NOMO-1 treated with dmso at 0.1 percent for 144 hours (cell line): ENCODE data around the gene MUC2.
"Not testable (repeated sequence)": the region's sequence is repeated elsewhere in the genome, so short reads cannot be mapped to it uniquely, and the experiment has no call there.

Source experiments
- DNase-seq: peaks from one replicate; lab custom pipeline; 2025; ENCODE audit not compliant: unreplicated experiment; lab: John Stamatoyannopoulos, UW

MUC2 gene

DNA sequence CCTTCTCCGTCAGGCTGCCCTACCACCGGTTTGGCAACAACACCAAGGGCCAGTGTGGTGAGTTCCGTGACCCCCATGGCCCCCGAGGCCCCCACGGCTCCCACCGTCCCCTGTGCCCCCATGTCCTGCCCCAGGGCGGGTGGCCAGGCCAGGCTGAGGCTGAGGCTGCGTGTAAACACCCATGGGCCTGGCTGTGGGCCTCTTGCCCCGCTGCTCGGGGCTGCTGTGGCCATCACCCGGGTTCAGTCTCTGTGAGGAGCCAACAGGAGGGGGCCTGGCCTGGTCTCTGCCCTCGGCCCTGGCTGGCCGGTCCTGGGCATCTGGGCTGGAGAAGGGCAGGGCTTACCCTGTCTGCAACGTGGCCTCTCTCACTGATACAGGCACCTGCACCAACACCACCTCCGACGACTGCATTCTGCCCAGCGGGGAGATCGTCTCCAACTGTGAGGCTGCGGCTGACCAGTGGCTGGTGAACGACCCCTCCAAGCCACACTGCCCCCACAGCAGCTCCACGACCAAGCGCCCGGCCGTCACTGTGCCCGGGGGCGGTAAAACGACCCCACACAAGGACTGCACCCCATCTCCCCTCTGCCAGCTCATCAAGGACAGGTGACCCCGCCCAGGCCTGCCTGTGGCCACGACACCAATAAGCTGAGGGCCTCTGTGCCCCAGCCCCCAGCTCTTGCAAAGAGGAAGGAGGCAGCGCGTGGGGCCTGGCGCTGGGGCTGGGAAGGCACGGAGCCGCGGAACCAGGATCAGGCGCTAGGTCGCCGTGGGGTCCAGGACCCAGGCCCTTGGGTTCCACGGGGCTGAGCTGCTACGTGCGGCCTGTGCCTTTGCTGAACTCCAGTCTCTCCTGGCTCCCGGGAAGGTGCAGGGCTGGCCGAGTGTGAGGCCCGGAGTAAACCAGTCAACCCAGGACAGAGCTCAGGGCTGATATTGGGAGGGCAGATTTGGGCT is 29.0 kb downstream of the MUC2 start:
- DNase-seq, result no peak

- no peak for DNase-seq
Measured at GRCh38 chr11:1104411-1105182, 29.9 kb downstream of the MUC2 start.

- no peak for DNase-seq
Measured at GRCh38 chr11:1105183-1105565, 30.5 kb downstream of the MUC2 start.

DNA sequence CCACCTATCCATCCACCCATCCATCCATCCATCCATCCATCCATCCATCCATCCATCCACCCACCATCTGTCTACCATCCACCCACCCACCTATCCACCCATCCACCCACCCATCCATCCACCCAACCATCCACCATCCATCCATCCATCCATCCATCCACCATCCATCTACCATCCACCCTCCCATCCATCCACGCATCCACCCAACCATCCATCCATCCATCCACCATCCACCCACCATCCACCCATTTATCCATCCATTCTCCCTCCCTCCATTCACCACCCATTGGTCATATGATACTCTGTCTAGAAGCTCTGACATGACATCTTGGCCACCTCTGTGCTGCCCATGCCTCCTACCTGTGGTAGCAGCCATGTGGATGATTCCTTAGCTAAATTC is 31.7 kb downstream of the MUC2 start:
- DNase-seq, result no peak

DNA sequence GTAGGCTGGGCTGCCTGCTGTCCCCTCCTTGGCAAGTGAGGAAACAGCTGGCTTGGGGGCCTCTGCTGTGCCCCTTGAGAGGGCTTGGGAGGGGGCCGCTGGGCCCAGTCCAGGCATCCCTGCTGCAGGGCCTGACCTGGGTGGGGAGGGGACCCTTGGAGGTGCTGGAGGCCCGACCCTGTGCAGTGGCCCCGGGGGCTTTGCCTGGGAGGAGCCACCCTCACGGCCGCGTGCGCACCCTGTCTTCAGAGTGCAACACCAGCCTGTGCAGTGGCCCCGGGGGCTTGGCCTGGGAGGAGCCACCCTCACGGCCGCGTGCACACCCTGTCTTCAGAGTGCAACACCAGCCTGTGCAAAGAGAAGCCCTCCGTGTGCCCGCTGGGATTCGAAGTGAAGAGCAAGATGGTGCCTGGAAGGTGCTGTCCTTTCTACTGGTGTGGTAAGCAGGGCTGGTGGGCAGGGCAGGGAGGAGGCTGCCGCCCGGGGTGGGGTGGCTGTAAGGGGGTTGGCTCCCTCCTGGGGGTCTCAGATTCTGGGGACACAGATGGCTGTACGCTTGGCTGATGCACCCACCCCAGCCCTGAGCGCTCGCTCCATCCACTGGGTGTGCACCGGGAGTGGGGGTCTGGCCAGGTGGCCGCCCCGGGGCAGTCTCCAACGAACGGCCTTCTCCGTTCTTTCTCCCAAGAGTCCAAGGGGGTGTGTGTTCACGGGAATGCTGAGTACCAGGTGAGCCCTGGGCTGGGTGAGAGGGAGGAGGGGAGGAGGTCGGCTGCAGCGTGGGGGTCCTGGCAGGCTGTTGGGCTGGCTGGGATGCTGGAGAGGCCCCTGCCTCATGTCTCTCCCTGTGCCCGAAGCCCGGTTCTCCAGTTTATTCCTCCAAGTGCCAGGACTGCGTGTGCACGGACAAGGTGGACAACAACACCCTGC is 32.9 kb downstream of the MUC2 start:
- no peak for DNase-seq

DNA sequence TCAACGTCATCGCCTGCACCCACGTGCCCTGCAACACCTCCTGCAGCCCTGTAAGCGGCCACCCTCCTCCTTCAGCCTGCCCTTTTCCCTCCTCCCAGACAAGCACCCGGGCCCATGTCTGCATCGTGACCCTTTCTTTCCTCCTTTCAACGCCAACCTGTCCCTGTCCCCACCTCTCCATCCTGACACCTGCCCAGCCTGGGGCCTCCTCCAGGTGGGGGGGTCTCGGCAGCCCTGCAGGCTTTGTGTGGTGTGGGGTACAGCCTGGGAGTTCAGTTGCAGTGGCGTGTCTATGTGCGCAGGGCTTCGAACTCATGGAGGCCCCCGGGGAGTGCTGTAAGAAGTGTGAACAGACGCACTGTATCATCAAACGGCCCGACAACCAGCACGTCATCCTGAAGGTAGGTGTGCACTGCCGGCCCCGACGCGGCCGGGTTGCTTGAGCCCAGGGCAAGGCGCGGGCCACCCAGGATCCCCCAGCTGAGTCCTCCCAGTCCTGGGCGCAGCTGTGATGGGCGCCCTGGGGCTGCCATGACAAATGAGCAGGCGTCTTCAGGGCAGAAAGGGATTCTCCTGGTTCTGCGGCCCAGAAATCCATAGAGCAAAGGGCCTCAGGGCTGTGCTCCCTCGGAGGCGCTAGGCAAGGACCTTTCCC is 33.7 kb downstream of the MUC2 start:
- DNase-seq, result no peak

DNA sequence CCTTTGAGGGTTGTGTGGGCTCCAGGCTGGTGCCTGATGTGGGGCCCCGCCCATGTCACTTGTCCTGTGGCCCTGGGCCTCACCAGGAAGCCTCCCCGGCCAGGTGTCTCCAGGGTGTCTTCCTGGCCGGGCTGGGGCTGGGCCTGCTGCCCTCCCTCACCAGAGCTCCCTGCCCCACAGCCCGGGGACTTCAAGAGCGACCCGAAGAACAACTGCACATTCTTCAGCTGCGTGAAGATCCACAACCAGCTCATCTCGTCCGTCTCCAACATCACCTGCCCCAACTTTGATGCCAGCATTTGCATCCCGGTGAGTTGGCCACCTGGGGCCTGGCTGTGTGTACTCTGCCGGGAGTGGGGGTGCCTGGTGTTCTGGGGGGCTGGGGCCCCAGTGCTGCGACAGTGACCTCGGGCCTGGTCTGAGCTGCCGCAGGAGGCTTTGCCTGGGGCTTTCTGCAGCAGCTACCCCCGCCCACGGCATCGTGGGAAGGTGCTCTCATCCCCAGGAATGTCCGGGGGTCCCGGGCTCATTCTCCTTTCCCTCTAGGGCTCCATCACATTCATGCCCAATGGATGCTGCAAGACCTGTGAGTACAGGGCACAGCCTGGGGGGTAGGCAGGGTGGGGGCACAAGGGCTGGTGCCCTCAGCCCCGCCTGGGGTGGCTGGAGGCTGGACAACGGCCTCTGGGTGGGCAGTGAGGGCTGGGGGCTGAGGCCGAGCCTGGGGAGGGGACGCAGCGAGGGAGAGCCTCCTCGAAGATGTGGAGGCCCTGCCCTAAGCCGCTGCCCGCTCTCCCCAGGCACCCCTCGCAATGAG is 34.6 kb downstream of the MUC2 start:
- no peak for DNase-seq

GRCh38 chr11:1109918-1110705 is 35.4 kb downstream of the MUC2 start:
- no peak for DNase-seq

DNA sequence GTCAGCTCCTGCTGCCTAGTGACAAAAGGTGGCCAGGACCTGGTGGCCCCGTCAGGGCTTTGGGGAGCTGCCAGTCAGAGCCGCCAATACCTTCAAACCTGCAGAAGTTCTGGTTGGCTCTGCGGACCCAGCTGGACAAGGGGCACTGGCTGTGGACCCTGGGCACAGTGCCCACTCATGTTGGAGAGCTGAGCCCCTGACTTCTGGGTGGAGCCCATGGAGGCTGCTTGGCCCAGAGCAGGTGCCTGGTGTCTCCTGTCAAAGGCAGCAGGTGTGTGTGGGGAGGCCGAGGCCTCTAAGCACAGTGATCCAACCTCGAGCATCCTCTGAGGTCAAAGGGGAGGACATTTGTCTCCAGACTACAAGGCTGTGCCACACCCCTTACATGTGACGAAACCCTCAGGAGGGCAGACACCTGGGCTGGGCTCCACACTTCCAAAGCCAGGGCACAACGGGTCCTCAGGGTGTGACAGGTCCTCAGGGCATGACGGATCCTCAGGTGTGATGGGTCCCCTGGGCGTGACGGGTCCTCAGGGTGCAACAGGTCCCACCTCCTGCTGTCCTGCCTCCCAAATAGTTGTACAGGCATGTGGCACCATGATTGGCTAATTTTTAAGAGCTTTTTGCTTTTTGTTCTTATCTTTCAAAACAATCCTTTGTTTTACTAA is 37.0 kb downstream of the MUC2 start:
- no peak for DNase-seq

DNA sequence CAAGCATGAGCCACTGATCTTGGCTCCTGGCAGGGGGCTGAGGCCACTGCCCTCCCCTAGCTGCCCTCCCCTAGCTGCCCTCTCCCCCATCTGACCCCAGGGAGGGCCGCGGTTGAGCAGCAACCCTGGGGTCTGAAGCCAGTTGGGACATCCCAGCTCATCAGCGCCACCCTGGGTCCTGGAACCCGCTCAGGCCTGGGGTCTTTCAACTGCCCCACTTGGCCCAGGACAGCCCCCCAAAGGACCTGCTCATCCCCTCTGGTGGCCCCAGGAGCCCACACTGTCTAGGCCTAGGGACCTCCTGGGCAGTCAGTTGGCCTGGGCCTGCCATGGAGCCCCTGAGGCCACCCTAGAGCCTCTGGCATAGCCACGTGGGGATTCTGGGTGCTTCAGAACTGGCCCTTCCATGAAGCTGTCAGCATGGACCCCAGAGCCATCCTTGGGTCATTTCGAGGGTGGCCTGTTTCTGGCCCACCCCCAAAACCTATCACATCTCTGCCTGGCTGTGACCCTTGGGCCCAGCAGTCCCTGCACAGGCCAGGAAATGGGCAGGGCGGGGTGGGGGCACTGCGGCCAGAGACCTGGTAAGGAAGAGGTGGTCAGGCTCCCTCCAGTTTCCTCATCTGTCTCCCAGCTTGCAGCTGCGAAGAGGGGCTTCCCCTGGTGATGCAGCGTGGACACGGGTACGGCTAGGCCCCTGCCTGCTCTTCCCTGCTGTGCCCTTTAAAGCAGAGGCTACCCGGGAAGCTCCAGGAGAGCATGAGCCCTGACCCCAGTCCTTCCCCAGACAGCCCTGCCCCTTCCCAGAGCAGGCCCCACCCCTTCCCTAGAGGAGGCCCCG is 37.9 kb downstream of the MUC2 start:
- DNase-seq, result no peak

- no peak for DNase-seq
Measured at GRCh38 chr11:1113405-1114201, 38.9 kb downstream of the MUC2 start.

DNA sequence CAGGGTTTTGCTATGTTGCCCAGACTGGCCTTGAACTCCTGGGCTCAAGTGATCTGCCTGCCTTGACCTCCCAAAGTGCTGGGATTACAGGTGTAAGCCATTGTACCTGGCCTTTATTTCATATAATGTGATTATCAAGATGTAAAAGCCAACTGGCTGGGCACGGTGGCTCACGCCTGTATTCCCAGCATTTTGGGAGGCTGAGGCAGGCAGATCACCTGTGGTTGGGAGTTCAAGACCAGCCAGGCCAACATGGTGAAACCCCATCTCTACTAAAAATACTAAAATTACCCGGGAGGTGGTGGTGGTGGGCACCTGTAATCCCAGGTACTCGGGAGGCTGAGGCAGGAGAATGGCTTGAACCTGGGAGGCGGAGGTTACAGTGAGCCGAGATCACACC is 40.6 kb downstream of the MUC2 start:
- DNase-seq, result not testable (repeated sequence)

GRCh38 chr11:1116104-1116503 is 41.4 kb downstream of the MUC2 start:
- no peak for DNase-seq

DNA sequence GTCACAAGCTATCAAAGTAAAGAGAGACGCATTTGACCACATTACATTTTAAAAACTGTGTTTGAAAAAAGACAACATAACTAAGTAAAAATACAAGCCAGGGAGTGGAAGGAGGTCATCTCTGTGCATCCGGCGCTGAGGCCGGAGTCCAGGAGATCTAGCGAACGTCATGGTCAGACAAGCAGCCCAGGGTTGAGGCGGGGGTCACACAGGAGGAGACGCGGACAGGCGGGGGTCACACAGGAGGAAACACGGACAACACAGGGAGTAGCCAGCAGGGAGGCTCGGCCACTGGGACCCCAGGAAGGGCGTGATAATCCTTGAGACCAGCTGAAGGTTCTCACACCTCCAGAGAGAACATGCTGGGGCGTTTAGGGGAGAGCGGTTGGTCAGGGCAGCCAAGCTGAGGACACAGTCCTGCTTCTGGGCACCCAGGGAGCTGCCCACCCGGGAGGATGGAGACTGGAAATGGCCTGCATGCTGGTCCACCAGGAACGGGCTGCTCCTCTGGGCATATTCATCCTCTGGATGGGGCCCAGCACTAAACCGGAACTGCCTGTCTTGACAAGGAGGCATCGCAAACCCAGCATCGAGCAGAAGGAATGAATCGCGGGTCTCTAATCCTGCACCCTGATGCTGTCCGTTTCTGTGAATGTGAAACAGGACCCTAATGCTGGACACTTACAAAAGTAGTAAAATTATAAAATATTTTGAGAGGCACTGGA is 42.2 kb downstream of the MUC2 start:
- no peak for DNase-seq

DNA sequence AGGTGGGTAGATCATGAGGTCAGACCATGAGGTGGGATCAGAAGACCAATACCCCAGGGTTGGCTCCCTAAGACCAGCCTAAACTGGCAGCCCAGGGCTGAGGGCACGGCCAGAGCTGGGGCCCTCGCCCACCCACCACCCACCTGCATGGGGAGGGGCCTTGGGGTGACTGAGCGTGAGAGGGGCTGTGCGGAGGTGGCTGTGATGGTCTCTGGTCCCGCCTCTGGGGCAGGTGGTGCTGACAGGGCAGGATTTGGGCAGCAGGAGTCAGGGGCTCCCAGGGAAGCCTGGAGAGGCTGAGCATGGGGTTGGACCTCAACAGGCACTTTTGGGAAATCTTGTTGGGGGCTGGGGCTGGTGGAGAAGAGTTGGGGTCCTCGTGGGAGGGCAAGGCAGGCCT is 43.3 kb downstream of the MUC2 start:
- no peak for DNase-seq
